GM19463 (cell line): ENCODE measurements around the gene VPS26C.
"Not testable (repeated sequence)": the region's sequence is repeated elsewhere in the genome, so short reads cannot be mapped to it uniquely, and the experiment has no call there.

Source experiments
- ATAC-seq: cut with Tn5 transposase; IDR thresholded peaks from one replicate; pipeline ENCODE4 v1.9.1; 2021; ENCODE audit warnings: mild to moderate bottlenecking, moderate library complexity; ENCODE audit not compliant: unreplicated experiment

The VPS26C gene

GRCh38 chr21:37231671-37232070 is 35.5 kb downstream of the VPS26C start:
- no peak for ATAC-seq

GRCh38 chr21:37231249-37231645 is 35.9 kb downstream of the VPS26C start:
- ATAC-seq, result no peak

GRCh38 chr21:37230632-37231248 is 36.4 kb downstream of the VPS26C start:
- ATAC-seq, result no peak

DNA sequence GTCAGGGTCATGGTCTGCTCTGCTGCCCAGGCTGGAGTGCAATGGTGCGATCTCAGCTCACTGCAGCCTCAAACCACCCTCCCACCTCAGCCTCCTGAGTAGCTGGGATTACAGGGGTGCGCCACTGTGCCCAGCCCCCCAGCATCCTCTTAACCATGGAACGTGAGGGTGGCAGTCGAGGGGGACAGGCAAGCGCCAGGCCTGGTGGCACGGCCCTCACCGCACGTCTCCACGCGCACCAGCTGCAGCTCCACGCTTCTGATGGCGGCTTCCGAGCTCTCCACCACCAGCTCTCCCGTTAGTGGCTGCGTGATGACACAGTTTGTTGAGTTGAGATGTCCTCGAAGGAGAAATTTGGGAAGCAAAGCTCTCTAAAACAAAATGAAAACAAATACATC is 39.1 kb downstream of the VPS26C start:
- ATAC-seq, result no peak

GRCh38 chr21:37227071-37228002 is 39.8 kb downstream of the VPS26C start:
- ATAC-seq, result no peak

GRCh38 chr21:37226041-37226920 is 40.9 kb downstream of the VPS26C start:
- ATAC-seq, result no peak

DNA sequence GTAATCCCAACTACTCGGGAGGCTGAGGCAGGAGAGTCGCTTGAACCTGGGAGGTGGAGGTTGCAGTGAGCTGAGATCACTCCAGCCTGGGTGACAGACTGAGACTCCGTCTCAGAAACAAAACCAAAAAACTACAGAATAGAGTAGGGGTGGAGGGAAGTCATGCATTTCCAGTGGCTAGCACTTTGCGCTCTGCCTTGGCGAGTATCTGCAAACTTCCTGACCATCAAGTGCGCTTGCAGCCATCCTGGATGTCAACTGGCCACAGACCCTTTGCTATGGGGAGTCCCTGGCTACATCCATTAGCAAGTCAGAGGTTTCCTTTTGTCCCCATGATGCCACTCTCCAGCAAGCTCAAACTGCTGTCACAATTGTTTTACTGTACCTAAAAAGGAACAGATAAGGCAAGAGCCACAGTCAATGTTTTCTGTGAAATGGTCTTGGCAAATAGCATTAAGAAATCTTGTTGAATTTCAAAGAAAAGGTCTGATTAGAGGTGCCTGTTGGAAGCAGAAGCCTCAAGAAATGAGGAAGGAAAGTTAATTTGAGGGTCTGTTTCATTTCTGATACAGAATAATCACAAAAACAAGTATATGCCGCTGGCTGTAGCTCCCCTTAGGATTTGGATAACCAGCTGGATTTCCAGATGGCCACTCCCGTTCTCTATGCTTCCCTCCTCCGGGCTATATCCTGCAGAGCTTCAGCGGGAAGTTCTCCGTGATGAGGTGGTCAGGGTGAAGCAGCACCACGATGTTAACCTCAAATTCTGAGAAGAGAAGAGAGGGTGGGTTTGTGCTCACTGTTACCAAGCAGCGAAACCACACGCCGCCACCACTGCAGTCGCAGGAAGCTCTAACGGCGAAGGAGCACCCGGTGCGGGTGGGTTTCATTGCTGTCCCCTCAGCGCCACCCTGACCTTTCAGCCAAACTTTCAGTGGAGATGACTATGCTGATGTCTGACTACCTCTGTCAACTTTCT is 42.0 kb downstream of the VPS26C start:
- no peak for ATAC-seq

DNA sequence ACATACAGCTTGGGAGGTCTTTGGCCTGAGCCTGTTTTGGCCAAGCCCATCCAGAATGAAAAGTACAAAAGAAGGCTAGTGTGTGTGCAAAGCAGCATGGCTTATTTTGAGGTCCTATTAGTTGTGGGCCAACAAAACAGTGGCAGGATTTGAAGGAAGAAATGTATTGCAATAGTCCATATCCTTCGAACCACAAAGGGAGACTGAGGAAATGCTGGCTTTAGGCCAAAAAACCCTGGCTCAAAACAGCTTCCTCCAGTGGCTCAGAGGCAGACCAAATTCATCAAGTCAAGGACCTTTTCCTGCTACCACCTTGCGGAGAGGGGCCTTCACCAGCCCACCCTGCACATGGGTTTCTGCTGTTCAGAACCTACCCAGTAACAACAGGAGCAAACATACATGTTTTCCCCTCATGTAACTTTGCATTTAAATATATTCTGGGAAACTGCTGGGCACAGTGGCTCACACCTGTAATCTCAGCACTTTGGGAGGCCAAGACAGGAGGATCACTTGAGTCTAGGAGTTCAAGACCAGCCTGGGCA is 43.3 kb downstream of the VPS26C start:
- ATAC-seq, result no peak

DNA sequence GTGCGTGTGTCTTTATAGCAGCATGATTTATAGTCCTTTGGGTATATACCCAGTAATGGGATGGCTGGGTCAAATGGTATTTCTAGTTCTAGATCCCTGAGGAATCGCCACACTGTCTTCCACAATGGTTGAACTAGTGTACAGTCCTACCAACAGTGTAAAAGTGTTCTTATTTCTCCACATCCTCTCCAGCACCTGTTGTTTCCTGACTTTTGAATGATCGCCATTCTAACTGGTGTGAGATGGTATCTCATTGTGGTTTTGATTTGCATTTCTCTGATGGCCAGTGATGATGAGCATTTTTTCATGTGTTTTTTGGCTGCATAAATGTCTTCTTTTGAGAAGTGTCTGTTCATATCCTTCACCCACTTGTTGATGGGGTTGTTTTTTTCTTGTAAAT is 44.9 kb downstream of the VPS26C start:
- ATAC-seq, result not testable (repeated sequence)

DNA sequence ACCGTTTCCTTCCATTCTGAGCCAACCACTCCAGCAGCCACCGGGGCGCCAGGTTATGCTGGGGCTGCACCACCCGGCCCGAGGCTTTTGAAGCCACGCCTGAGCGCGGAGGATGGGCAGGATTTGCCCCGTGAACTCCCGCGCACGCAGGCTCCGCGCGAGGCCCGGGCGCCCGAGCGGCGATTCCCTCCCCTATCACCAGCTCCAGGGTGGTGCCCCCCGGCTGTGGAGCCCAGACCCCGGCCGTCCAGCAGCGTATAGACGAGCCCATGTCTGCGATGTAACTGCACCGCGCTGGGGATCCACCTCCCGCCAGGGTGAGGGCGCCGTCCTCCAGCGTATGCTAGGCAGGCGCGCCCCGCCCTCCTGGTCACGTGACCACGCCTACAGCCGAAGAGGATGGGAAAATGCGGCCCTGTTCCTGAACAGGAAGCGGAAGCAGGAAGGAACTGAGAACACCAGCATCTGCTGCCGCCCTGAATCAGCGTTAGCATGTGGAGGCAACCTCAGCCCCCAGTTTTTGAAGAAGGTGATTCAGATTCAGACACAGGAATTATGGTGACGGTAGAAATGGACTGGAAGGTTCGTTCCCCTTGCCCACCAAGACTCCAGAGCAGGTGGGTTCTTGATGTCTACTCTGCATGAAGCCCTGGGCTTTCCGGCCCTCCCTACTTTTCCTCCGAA is 46.0 kb downstream of the VPS26C start:
- ATAC-seq, result peak; percentile 83

DNA sequence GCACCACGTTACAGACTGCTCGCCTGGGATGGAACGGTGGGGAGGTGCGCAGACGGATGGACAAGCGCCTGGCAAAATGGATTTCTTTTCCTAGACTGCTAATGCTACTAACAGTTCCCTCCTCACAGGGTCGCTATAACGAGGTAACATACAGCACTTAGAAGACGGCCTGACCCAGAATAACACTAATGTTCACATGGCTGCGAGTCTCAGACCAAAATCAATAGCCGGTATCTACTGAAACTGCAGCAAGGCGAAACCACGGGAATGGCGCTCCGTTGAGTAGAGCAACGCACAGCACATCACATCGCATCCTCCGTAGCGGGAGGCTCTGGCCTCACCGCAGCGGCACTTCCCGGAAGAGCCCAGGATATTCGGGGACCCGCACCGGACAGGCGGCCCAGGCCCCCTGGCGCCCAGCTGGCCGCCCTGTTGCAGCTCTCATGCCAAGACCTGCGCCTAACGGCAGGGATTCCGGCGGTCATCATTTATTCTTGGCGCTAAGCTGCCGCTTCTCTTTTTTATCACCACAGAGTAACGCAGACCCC is 46.6 kb downstream of the VPS26C start:
- peak; percentile 40 for ATAC-seq

- no peak for ATAC-seq
Observed at GRCh38 chr21:37219761-37220432, 47.2 kb downstream of the VPS26C start.

GRCh38 chr21:37214952-37215351 is 52.2 kb downstream of the VPS26C start:
- ATAC-seq, result no peak

- ATAC-seq, result no peak
Observed at GRCh38 chr21:37210799-37211198, 56.3 kb downstream of the VPS26C start.

DNA sequence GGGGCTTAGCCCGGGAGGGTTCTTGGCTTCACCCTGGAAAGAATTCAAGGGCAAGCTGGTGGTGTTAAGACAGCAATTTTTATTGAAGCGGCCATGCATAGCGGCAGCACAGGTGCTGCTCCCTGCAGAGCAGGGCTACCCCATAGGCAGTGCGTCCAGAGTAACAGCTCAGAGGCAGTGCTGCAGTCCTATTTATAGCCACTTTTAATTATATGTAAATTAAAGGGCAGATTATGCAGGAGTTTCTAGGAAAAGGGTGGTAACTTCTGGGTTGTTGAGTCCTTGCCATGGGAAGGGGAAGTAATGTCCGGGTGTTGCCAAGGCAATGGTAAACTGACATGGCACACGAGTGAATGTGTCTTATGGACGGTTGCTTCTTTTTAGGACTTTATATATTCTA is 57.0 kb downstream of the VPS26C start:
- ATAC-seq, result no peak

DNA sequence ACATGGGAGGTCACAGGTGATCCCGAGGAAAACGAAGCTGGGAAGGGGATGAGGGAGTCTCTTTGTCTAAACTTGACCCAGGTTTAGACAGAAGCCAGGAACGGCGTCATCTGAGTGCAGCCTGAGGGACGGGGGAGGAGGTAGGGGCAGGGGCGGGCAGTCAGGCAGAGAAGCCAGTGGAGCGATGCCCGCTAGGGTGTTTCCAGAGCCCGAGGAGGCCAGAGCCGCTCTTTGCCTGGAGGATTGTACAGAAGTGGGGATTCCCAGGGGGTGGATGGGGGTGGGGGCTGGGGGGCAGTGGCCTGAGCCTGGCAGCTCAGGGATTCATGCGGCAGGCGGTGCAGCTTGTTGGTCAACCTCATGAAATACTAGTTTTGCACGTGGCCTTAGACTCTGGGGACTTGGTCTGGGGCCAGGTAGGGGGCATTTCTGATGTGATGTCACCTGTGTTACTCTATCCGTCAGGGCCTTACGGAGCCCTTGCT is 58.4 kb downstream of the VPS26C start:
- ATAC-seq, result peak; percentile 45

DNA sequence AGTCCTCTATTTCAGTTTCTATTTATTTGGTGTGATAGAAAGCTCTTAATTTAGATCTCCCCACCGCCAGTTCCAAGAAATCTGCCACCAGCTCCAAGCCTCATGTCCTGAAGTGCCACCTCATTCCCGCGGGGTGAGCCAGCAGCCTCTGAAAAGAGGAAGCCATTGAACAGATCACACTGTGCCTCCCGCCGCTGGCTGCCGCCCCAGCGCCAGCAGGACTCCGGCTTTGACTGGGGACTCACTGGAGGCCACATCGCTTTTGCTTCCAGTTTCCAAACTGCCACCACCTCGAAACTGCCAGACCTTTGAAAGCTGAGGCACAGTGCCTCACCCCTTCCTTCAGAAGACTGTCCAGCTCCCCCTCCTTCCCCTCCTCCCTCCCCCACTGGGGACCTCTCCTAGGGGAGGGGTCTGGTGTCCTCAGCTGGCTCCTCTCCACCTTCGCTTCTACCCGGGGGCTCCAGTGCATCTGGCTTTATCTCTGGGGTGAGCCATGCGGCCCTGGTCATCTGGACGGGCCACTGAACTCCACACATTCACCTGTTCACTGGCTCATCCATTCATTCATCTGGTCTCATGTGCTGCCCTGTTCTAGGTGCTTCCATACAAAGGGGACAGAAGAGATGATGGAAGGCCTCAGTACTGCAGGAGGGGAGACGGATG is 58.9 kb downstream of the VPS26C start:
- ATAC-seq, result peak; percentile 57
